Fibroblast of the conjunctiva (primary cell): ENCODE data around the gene ACTR8.

Experiments used
- DNase-seq: peaks from one replicate; pipeline ENCODE4 v3.0.0-alpha.2; 2010; ENCODE audit warnings: low read depth

Gene ACTR8

GRCh38 chr3:53865732-53866499 lies 16.0 kb downstream of the ACTR8 start:
- DNase-seq, result no peak

- DNase-seq, result no peak
Observed at GRCh38 chr3:53863145-53863544, 18.8 kb downstream of the ACTR8 start.

- no peak for DNase-seq
Observed at GRCh38 chr3:53862241-53862640, 19.7 kb downstream of the ACTR8 start.

- DNase-seq, result no peak
Observed at GRCh38 chr3:53860196-53860595, 21.8 kb downstream of the ACTR8 start.

GRCh38 chr3:53859178-53859577 lies 22.8 kb downstream of the ACTR8 start:
- no peak for DNase-seq

- DNase-seq, result no peak
Observed at GRCh38 chr3:53858096-53858741, 23.7 kb downstream of the ACTR8 start.

- no peak for DNase-seq
Observed at GRCh38 chr3:53856964-53857363, 25.0 kb downstream of the ACTR8 start.

GRCh38 chr3:53850895-53851294 lies 31.1 kb downstream of the ACTR8 start:
- peak; percentile 5 for DNase-seq

GRCh38 chr3:53849916-53850315 lies 32.0 kb downstream of the ACTR8 start:
- DNase-seq, result no peak

- no peak for DNase-seq
Observed at GRCh38 chr3:53846851-53847155, 35.1 kb downstream of the ACTR8 start.

- DNase-seq, result no peak
Observed at GRCh38 chr3:53846134-53846850, 35.7 kb downstream of the ACTR8 start, which contains the start of the genes CHDH and IL17RB. Gene CHDH (minus strand): TSS chr3:53846419. CDS start chr3:53824008, 22,411 bp downstream. Gene IL17RB (plus strand): TSS chr3:53846568. CDS start chr3:53846589, 21 bp downstream.

GRCh38 chr3:53845881-53846133 lies 36.1 kb downstream of the ACTR8 start:
- no peak for DNase-seq

GRCh38 chr3:53845103-53845880 lies 36.7 kb downstream of the ACTR8 start:
- DNase-seq, result no peak

GRCh38 chr3:53844262-53845102 lies 37.5 kb downstream of the ACTR8 start:
- no peak for DNase-seq

GRCh38 chr3:53843195-53844177 lies 38.5 kb downstream of the ACTR8 start:
- DNase-seq, result no peak

- DNase-seq, result no peak
Observed at GRCh38 chr3:53842436-53843194, 39.3 kb downstream of the ACTR8 start.

- no peak for DNase-seq
Observed at GRCh38 chr3:53841296-53841695, 40.7 kb downstream of the ACTR8 start.

GRCh38 chr3:53837331-53837730 lies 44.6 kb downstream of the ACTR8 start:
- no peak for DNase-seq

- DNase-seq, result no peak
Observed at GRCh38 chr3:53836084-53836872, 45.7 kb downstream of the ACTR8 start.
